Activated CD4-positive, alpha-beta T cell treated with anti-CD3 and anti-CD28 coated beads, Interleukin-2, amount 10 ng/mL, durations not matched to agents 7 days and 5 days (primary cell): Measurements from ENCODE around the gene TEAD2. TPM values are rescaled to one million over a fixed set of nuclear protein-coding genes. Genes with fewer than 3 reads are reported as not detected.

Experiments
- CTCF ChIA-PET: fragments of 350-600 bp; sonication (Branson Sonifier 250); formaldehyde crosslinking; loops from one replicate; lab custom pipeline; 2021; ENCODE audit warnings: antibody characterized with exemption; lab: Charles Lee
- POLR2A ChIA-PET: fragments of 350-600 bp; sonication (Branson Sonifier 250); formaldehyde crosslinking; loops from one replicate; lab custom pipeline; 2021; ENCODE audit warnings: antibody characterized with exemption; lab: Charles Lee
- DNase-seq: peaks from one replicate; pipeline ENCODE4 v3.0.0-alpha.2; 2020
- H3K27ac Mint-ChIP-seq: one replicate; pipeline ENCODE4 v1.8.0; 2021; ENCODE audit warnings: mild to moderate bottlenecking, moderate library complexity, mixed read lengths
- H3K27me3 Mint-ChIP-seq: one replicate; pipeline ENCODE4 v1.8.0; 2021; ENCODE audit warnings: mixed read lengths
- H3K36me3 Mint-ChIP-seq: one replicate; pipeline ENCODE4 v1.8.0; 2021; ENCODE audit warnings: low read depth, mixed read lengths
- H3K4me1 Mint-ChIP-seq: one replicate; pipeline ENCODE4 v1.8.0; 2021; ENCODE audit warnings: mixed read lengths
- H3K4me3 Mint-ChIP-seq: one replicate; pipeline ENCODE4 v1.8.0; 2021; ENCODE audit warnings: mild to moderate bottlenecking, moderate library complexity, mixed read lengths
- H3K9me3 Mint-ChIP-seq: one replicate; pipeline ENCODE4 v1.8.0; 2021; ENCODE audit warnings: mixed read lengths
- total RNA-seq, 2 experiments: library from RNA; stranded (reverse); gene quantifications; one replicate each; pipeline ENCODE4 v1.2.3, GENCODE V29; 2021

TEAD2 gene
- total RNA-seq, 2 experiments from 2014 or later = not detected

GRCh38 chr19:49340069-49340864 lies 21.9 kb downstream of the TEAD2 start:
- ChIA-PET POLR2A (no interaction called here), CTCF (interaction anchor here (0.7 kb wide), 1 partner anchor 243 kb away, joined by 5 read pairs; no protein-coding TSS in a partner anchor)
- Mint-ChIP-seq H3K36me3 (peaks cover 51% of the 10 kb centered on the region), H3K4me3 (no peak overlapping the region), H3K4me1 (peaks cover 41% of the 10 kb centered on the region), H3K27me3 (no peaks in the 10 kb centered on the region), H3K9me3 (no peaks in the 10 kb centered on the region), H3K27ac (peak overlapping the region; percentile 66)
- DNase-seq = no peak

- Mint-ChIP-seq H3K4me3 (no peak overlapping the region), H3K36me3 (peaks cover 52% of the 10 kb centered on the region), H3K27me3 (no peaks in the 10 kb centered on the region), H3K27ac (no peak overlapping the region), H3K4me1 (peaks cover 48% of the 10 kb centered on the region), H3K9me3 (no peaks in the 10 kb centered on the region)
- ChIA-PET CTCF (no interaction called here), POLR2A (no interaction called here)
- no peak for DNase-seq
Observed at GRCh38 chr19:49339301-49340068, 22.7 kb downstream of the TEAD2 start.

DNA sequence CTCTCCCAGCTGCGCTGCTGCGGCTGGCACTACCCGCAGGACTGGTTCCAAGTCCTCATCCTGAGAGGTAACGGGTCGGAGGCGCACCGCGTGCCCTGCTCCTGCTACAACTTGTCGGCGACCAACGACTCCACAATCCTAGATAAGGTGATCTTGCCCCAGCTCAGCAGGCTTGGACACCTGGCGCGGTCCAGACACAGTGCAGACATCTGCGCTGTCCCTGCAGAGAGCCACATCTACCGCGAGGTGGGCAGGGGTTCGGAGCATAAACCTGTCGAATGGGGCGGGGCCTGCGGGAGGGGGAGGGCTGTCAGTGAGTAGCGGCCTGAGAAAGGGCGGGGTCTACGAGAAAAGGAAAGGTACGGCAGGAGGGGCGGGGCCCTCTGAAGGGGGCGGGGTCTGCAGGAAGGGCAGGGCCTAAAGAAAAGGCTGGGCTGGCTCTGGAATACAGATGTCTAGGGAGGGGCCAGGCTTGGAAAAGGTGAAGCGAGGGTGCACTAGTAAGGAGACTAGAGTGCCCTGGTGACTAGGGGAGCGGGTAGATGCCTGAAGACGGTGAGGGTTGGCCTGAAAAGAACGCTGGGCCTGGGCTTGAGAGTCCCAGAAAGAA lies 23.4 kb downstream of the TEAD2 start:
- Mint-ChIP-seq H3K4me3 (no peak overlapping the region), H3K9me3 (no peaks in the 10 kb centered on the region), H3K27me3 (no peaks in the 10 kb centered on the region), H3K36me3 (peaks cover 52% of the 10 kb centered on the region), H3K27ac (no peak overlapping the region), H3K4me1 (peaks cover 54% of the 10 kb centered on the region)
- ChIA-PET CTCF (no interaction called here), POLR2A (no interaction called here)
- DNase-seq = no peak

- peaks cover 56% of the 10 kb centered on the region for H3K36me3 Mint-ChIP-seq
- ChIA-PET CTCF (interaction anchor here (1.6 kb wide), 1 partner anchor 37 kb away, joined by 3 read pairs; no protein-coding TSS in a partner anchor), POLR2A (no interaction called here)
- no peaks in the 10 kb centered on the region for H3K27me3 Mint-ChIP-seq
- peaks cover 60% of the 10 kb centered on the region for H3K4me1 Mint-ChIP-seq
- H3K27ac Mint-ChIP-seq = no peak overlapping the region
- no peak overlapping the region for H3K4me3 Mint-ChIP-seq
- no peak for DNase-seq
- no peaks in the 10 kb centered on the region for H3K9me3 Mint-ChIP-seq
Observed at GRCh38 chr19:49338023-49338677, 24.1 kb downstream of the TEAD2 start.

GRCh38 chr19:49337267-49338022 lies 24.8 kb downstream of the TEAD2 start:
- H3K9me3 Mint-ChIP-seq = no peaks in the 10 kb centered on the region
- ChIA-PET CTCF (interaction anchor here (1.6 kb wide), 1 partner anchor 36 kb away, joined by 3 read pairs; no protein-coding TSS in a partner anchor), POLR2A (no interaction called here)
- H3K27me3 Mint-ChIP-seq = no peaks in the 10 kb centered on the region
- peak overlapping the region; percentile 100 for H3K27ac Mint-ChIP-seq
- peaks cover 67% of the 10 kb centered on the region for H3K4me1 Mint-ChIP-seq
- peaks cover 51% of the 10 kb centered on the region for H3K36me3 Mint-ChIP-seq
- no peak for DNase-seq
- peak overlapping the region; percentile 100 for H3K4me3 Mint-ChIP-seq

DNA sequence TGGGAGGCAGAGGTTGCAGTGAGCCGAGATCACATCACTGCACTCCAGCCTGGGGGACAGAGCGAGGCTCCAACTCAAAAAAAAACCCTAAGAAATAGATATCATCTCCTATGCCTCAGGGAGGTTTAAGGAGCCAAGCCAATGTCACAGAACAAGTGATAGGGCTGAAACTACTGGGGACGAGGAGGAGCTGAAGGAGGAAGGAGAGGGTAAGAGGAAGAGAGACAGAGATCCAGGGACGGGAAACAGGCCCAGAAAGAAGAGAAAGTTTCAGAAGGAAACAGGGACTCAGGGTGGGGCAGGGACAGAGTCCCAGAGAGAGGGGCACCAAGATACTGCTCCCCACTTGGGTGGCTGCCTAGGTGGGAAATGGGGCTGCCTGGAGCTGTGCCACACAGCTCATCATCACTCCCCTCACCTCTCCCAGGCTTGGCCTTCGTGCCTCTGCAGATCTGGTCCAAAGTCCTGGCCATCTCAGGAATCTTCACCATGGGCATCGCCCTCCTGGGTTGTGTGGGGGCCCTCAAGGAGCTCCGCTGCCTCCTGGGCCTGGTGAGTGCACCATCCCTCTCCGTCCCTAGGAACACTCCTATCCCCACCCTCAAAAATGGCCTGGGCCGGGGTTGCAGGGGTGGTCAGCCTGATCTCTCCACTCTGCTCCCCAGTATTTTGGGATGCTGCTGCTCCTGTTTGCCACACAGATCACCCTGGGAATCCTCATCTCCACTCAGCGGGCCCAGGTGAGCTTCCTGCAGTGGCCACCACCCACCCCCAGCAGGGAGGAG lies 25.5 kb downstream of the TEAD2 start:
- Mint-ChIP-seq H3K4me3 (peak overlapping the region; percentile 100), H3K36me3 (peaks cover 55% of the 10 kb centered on the region), H3K9me3 (no peaks in the 10 kb centered on the region), H3K27me3 (no peaks in the 10 kb centered on the region), H3K27ac (peak overlapping the region; percentile 100), H3K4me1 (peaks cover 75% of the 10 kb centered on the region)
- no peak for DNase-seq
- CTCF ChIA-PET = interaction anchor here (0.6 to 1.6 kb wide), 3 partner anchors 35 to 347 kb away, joined by 3 read pairs; partner anchors contain the start of gene FLT3LG
- POLR2A ChIA-PET = interaction anchor here (0.7 kb wide), 1 partner anchor 18 kb away, joined by 3 read pairs; no protein-coding TSS in a partner anchor

- H3K9me3 Mint-ChIP-seq = no peaks in the 10 kb centered on the region
- H3K4me3 Mint-ChIP-seq = peak overlapping the region; percentile 100
- H3K27me3 Mint-ChIP-seq = no peaks in the 10 kb centered on the region
- peak overlapping the region; percentile 100 for H3K27ac Mint-ChIP-seq
- ChIA-PET CTCF (interaction anchor here (1.2 kb wide), 1 partner anchor 138 kb away, joined by 3 read pairs; the partner anchor contains the start of gene FLT3LG), POLR2A (no interaction called here)
- H3K36me3 Mint-ChIP-seq = peaks cover 61% of the 10 kb centered on the region
- peaks cover 82% of the 10 kb centered on the region for H3K4me1 Mint-ChIP-seq
- DNase-seq = peak; percentile 54
Observed at GRCh38 chr19:49335784-49336481, 26.3 kb downstream of the TEAD2 start.

DNA sequence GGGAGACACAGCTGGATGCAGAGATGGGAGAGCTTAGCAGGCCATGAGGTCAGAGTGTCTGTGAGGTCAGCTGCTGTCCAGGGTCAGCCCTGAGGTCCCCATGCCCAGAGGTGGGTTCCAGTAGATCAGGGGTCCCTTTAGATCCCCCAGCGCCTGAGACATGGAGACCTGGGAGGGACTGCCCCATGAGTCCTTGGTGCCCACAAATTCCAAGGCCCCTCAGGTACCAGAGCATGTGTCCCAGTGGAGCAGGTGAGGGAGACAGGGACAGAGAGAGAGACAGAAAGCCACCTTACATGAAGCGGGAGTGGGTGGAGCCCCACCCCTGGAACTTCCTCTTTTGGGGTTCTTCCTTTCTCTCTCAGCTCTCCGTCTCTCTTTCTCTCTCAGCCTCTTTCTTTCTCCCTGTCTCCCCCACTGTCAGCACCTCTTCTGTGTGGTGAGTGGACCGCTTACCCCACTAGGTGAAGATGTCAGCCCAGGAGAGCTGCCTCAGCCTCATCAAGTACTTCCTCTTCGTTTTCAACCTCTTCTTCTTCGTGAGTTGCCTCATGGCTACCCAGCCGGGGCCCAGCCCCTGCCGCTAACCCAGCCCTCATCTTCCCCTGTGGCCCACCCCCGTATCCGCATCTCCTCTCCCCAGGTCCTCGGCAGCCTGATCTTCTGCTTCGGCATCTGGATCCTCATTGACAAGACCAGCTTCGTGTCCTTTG lies 27.0 kb downstream of the TEAD2 start, which contains the start of gene CD37:
Gene CD37, plus strand, starts transcription at position 336 of the 713 bp plus-strand sequence. Its CDS starts 135 bp downstream, at position 471.
- peak; percentile 69 for DNase-seq
- H3K27ac Mint-ChIP-seq = peak within 1 kb of the TSS; percentile 100
- H3K4me1 Mint-ChIP-seq = peaks cover 84% of the 10 kb centered on the region
- H3K4me3 Mint-ChIP-seq = peak within 1 kb of the TSS; percentile 100
- CTCF ChIA-PET = interaction anchor here (1.2 to 1.4 kb wide), 2 partner anchors 23 to 138 kb away, joined by 3 read pairs; partner anchors contain the start of gene FLT3LG
- H3K36me3 Mint-ChIP-seq = peaks cover 59% of the 10 kb centered on the region
- H3K9me3 Mint-ChIP-seq = no peaks in the 10 kb centered on the region
- POLR2A ChIA-PET = no interaction called here
- no peaks in the 10 kb centered on the region for H3K27me3 Mint-ChIP-seq

DNA sequence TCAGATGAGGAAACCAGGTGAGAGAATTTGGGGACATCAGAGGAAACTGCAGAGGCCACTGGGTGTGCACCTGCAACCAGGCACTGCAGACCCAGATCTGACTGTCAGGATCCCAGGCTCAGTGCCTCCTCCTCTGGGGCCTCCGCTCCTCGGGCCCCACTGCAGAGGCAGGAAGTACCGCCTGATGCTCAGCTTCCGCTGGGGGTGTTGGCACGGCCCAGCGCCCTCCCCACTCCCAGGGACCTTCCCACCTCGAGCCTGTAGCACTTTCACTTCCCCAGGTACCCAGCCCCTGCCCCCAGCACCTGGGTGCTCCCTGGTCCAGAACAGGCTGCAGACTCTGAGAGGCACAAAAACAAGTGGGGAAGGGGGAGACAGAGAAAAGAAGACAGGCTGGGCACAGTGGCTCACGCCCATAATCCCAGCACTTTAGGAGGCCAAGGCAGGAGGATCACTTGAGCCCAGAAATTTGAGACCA lies 28.4 kb downstream of the TEAD2 start:
- DNase-seq = peak; percentile 81
- Mint-ChIP-seq H3K4me3 (peak overlapping the region; percentile 100), H3K27ac (peak overlapping the region; percentile 88), H3K4me1 (peaks cover 81% of the 10 kb centered on the region), H3K9me3 (no peaks in the 10 kb centered on the region), H3K36me3 (peaks cover 55% of the 10 kb centered on the region), H3K27me3 (no peaks in the 10 kb centered on the region)
- ChIA-PET CTCF (interaction anchor here (0.9 to 2.2 kb wide), 6 partner anchors 11 to 341 kb away, joined by 3 to 6 read pairs (median 3); partner anchors contain the start of genes GYS1 and RUVBL2), POLR2A (no interaction called here)

DNA sequence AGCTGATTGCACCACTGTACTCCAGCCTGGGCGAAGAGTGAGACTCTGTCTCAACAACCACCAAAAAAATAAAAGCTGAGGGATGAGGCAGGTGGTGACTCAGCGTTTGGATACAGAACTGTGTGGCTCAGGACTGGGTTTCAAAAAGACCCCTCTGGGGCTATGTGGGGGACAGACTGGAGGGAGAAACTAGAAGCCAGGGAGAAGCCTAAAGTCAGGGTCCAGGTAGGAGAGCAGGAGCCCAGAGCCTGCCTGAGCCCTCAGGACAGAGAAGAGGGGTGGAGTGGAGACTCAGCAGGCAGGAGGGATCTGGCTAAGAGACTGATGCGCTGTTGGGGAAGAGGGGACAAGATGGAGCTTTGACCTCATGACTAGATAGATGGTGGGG lies 28.8 kb downstream of the TEAD2 start:
- Mint-ChIP-seq H3K27ac (peak overlapping the region; percentile 88), H3K4me1 (peaks cover 81% of the 10 kb centered on the region), H3K36me3 (peaks cover 55% of the 10 kb centered on the region), H3K27me3 (no peaks in the 10 kb centered on the region), H3K4me3 (peak overlapping the region; percentile 100), H3K9me3 (no peaks in the 10 kb centered on the region)
- CTCF ChIA-PET = interaction anchor here (0.9 to 2.2 kb wide), 5 partner anchors 12 to 340 kb away, joined by 3 to 6 read pairs (median 3); partner anchors contain the start of genes GYS1 and RUVBL2
- POLR2A ChIA-PET = no interaction called here
- no peak for DNase-seq
